Measurements from ENCODE around the gene LRRC15.
A peak's percentile ranks its signal among the peaks of the same experiment; 100 is the strongest.

LRRC15 gene
- total RNA-seq, result 0 reads per million in 2 donors

DNA sequence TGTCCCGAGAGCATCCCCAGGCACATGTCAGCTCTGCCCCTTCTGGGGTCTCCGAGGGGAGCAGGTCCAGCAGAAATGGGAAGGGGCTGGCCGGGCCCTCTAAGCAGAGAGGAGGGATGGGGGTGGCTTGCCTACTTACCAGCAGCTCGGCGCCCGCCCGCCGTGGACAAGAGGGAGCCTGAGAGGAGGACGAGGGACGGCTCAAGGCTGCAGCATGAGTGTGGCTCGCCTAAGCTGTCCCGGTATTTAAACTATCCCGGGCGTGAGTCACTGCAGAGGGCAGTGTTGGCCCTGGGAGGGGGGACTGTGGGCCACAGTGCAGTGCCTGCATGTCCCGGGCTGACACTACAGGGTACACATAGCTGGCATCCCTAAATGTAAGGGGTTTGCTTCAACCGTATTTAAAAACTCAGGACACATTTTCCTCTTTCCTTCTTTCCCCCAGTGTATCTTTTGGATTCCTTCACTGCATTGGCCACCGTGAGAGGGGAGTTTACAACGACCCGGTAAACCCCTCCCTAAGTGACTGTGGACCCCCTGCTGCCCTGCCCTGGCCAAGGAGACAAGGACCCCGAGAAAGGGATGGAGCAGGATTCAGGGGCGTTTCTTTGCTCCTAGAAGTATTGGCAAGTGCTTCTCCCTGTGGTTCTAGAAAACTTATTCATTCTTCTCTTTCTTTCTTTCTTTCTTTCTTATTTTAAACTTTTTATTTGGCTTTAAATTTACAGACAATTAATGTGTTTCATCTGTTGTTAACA lies at the start of gene LRRC15:
LRRC15 (minus strand) TSS at position 222 of the 758 bp plus-strand sequence. CDS start 8,700 bp downstream, outside the sequence.
- DNase-seq, result no peak

DNA sequence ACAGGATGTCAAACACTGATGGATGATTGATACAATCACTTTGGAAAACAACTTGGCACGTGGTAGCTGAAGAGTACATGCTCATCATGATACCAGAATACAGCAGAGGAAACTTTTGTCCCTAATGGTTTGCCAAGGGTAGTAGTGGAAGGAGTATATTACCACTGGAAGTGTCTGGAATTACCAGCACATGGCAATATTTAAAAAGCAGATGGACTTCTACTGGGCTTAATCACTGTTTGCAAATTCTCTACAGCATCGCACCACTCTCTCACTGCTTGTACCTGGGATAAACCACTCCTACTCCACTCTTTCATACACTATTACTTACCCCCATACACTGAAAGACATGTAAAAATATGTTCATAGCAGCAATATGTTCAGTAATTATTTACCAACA lies 49.1 kb upstream of the LRRC15 start:
- DNase-seq, result no peak

DNA sequence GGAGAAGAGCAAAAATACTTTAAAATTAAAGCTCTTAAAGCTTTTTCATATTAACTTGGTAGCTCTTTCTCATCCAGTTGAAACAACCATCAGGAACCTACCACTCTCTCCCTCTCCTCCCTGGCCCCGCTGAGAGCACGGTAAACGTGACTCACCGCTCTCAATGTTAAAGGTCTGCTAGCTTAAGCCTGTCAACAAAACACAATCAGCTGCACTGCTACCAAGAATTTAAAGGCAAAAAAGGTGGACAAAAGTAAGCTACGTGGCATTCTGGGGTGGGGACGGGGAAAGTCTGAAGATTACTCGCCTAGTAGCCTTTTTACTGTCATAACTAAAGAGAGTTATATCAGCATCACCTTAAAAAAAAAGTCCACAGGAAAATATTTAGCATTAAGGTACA lies 37.9 kb upstream of the LRRC15 start:
- DNase-seq, result no peak

DNA sequence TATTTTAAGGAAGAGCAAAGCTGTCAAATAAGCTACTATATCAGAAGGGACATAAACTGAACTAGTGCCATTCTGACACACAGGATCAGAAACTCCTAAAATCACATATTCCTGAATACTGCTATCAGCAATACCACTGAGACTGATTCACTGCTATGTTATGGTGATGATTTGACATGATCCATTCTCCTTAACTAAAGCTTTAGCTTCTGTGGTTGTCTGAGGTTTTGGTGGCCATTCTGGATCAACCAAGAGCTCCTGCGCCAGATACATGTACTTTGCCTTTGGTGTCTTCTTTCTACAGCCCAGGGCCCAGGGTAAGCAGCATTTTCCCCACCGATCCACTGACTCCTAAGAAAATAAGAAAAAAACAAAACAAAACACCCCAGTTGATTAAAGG lies 36.2 kb upstream of the LRRC15 start:
- DNase-seq, result no peak

DNA sequence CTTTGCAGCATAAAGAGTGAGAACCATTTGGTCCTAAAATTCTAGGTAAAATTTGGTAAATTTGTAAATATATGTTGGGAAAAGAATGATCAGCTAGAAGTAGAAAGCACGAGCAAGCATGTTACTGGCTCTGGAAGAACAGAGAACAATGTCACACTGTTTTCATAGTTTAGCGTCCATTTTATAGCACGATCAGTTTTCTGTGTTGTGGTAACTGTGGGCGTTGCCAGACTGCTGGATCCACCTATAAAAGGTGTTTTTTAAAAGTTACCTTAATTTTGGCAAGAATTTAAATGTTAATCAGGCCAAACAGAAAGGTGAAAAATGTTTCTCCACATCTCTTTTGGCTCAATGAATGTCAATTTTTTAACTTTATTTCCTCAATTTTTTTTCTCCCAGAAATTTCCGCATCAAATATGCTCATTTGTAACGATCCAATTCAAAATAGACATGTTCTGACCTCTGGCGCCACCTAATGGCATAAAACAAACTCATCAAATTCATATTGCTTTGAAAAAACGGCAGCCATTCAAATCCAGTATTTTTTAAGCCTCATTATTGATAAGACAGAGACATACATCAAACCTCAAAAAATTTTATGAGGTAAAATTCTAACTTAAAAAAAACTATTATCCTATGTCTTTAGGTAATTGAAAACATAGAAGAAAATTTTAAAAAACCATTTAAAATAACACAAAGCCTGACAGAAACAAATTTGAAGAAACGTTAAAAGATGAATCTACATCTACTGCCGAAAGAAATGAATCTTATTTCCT lies 35.0 kb upstream of the LRRC15 start:
- DNase-seq, result peak; percentile 15

DNA sequence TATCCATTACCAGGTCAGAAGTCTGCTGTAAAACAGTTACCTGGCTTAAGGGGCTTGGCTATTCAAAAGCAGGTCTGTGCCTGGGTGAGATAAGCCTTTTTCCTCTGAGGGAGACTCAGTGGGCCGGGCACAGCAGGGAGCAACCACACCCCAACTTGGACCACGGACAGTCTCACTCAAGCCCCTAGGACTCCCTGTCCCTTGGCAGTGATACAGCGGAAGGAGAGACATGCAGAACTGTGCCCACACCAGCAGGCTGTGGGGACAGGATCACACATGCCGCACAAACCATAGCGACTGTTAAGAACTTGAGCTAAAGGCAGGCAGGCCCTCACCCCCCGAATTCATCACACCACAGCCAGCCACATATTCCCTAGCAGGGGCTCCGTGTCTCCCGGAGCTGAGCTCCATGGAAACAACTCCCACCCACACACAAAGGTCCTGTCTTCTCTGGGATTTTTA lies 32.4 kb upstream of the LRRC15 start:
- no peak for DNase-seq

DNA sequence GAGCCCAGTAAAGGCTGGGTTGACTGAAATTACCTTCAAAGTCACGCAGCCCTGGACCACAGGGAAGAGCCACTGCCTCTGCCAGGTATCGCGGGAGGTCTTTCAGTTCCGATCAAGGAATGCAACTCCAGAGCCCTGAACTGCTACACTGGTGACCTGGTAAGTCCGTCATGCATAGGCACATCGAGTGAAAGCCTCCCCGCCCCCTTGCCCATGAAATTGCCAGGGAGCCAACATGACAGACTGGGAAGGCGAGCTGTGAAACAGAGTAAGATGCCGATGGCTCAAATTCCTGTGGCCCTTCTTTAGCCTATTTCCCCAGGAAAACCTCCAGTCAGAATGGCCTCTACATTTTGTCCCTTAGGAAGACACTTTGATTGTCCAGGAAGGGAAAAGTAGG lies 31.8 kb upstream of the LRRC15 start:
- no peak for DNase-seq

DNA sequence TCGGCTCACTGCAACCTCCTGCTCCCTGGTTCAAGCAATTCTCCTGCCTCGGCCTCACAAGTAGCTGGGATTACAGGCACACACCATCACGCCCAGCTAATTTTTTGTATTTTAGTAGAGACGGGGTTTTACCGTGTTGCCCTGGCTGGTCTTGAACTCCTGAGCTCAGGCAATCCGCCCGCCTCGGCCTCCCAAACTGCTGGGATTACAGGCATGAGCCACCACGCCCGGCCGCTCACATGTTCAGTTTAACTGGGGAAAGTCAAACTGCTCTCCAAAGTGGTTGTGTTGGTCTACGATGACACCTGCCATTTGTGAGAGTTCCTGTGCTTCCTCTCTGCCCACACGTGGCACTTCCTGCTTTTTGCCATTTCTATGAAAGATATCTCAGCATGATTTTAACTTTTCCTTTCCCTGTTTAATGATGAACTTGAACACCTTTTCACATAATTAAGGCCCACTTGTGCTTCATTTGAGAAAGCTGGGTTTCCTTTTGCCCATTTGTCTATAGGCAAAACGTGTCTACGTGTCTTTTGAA lies 30.4 kb upstream of the LRRC15 start:
- no peak for DNase-seq

DNA sequence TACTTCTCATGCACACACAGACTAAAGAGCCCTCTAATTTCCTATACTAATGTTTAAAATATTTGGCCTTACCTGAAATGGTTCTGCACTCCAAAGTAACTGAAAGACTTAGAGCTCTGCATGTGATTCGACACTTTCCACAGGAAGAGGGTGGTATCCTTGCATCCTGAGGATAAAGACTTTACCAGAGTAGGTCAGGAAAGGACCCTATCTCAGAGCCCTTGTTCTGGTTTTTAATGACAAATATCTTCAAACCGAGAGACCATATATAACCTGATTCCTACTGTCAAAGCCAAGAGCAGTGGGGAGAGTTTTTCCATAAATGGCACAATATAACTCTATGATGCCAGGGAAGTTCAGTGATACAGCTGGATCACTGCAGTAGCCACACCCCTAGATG lies 29.6 kb upstream of the LRRC15 start, which contains the start of gene GP5:
GP5 (minus strand) TSS at position 101 of the 400 bp plus-strand sequence. CDS start 984 bp downstream, outside the sequence.
- DNase-seq, result no peak

DNA sequence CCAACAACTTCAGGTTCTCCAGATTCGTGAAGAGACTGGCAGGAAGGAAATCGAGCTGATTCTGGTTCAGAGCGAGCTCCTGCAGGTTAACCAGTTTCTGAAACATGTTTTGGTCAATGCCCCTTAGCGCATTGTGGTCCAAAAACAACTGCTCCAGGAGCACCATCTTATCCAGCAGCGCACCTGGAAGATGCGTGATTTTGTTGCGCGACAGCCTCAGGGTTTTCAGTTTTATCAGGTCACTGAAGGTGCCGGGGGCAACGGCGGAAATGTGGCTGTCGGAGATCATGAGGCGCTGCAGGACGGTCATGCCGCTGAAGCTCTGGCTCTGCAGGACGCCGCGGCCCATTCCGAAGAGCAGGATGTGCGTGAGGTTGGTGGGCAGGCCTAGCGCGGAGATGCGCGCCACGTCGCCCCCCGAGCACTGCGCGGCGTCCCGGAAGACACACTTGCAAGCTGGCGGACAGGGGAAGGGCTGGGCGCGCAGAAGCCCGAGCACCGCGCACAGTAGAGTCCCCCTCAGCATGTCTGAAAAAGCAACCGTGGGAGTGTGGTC lies 28.3 kb upstream of the LRRC15 start:
- no peak for DNase-seq

DNA sequence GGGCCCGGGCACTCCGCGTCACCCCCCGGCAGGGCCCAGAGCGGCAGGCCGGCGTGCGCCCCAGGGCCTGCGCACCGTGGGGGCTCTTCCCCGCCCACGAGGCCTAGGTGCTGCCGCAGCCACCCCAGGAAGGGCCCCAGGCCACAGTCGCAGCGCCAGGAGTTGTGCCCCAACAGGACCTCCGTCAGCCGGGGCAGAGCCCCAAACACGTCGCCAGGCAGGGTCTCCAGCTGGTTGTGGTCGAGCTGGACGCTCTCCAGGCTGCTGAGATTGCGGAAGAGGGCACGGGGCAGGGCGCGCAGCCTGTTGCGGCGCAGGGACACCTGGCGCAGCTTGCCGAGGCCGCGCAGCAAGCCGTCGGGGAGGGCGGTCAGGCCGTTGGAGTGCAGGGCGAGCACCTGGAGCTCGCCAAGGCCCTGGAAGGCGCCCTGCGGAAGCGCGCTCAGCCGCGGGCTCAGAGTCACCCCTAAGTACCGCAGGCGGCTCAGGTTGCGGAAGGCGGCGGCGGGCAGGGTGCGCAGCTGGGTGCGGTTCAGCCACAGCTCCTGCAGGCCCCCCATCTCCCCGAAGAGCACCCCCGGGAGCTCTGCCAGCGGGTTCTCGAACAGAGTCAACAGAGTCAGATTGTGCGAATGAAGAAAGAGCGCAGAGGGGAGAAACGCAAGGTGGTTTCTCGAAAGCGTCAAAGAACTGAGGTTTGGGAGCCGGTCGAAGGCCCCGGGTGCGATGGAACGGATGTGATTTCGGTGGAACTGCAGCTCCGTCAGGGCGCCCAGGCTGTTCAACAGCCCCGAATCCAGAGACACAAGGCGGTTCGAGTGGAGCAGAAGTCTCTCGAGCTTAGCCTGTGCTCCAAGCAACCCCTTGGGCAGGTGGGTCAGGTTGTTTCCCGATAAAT lies 27.6 kb upstream of the LRRC15 start:
- no peak for DNase-seq

DNA sequence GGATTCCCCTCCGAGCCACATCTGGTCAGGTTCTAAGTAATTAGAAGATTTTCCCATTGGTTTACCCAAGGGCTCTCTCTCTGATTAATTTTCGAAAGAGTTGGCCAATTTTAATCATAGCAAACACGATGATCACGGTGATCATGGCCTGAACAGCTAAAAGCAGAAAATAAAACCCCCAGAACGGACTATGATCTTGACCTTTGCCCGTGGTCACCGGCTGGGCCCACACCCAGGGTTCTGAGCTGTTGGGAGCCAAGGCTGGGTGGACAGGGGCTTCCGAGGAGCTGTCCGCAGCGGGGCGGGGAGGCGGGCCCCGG lies 27.0 kb upstream of the LRRC15 start:
- DNase-seq, result no peak

DNA sequence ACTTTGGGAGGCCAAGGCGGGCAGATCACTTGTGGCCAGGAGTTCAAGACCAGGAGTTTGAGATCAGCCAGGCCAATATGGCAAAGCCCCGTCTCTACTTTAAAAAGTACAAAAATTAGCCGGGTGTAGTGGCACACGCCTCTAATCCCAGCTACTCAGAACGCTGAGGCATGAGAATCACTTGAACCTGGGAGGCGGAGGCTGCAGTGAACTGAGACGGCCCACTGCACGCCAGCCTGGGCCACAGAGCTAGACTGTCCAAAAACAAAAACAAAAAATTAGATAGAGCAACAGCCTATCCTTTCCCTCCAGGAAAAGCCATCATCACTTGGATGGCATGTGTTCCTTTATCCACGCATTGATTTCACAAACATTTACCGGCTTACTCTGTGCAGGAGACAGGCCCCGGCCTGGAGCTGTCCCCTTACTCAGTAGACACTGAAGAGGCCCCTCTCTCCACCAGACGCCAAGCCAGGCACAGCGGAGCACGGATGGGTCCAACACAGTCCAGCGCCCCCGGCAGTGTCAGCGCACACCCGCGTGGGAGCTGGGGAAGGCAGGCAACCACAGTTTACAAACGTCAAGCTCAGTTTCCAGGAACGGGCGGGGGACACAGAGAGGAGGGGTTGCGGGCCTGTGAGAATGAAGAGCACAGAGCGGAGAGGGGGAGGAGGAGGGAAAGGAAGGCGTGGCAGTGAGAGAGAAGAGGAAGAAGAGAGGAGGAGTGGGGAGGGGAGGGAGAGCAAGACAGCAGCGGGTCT lies 26.4 kb upstream of the LRRC15 start:
- peak; percentile 13 for DNase-seq

DNA sequence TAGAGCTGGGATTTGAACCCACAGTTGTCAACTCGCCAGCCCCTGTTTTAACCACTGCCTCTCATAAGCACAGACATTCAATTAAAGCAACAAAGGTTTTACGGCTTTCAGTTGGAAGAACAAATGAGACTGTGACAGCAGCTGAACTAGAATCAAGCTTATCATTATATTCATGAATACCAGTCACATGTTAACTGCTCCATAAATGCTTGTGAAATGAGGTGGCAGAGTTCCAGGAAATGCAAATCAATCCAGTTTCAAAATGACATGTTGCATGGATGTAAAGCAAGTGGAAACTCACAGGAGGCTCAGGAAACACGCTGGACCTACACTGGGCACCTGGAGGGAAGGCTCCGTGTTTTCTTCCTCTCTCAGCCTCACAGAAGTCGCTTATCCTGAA lies 25.7 kb upstream of the LRRC15 start:
- no peak for DNase-seq

DNA sequence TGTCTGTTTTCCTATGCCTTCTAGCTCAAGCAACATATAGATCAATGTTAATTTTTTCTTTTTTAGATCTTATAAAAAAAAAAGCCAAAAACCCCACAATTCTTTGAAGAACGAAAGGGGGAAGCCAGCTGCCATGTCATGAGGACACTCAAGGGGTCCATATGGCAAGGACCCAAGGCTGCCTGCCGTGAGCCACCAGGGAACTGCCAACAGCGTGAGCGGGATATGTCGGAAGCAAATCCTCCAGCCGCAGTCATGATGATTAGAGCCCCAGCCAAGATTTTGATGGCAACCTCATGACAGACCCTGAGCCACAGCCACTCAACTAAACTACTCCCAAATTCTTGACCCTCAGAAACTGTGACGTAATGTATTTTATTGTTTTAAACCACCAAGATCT lies 23.0 kb upstream of the LRRC15 start:
- no peak for DNase-seq

DNA sequence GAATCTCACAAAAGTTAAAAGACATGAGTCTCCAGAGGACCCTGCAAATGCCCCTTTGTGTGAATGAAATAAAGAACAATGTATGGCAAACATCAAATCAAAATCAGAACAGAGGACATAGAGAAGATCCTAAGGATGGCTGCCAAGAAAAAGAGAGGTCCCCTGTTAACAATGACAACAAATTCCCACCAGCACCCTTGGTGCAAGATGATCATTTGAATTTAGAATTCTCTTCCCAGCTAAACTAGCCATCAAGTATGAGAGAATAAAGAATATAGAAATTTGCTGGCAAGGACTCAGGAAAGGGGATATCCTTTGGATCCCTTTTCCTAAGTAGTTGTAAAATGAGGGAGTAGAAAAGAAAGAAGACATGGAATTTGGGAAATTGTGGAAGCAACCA lies 21.3 kb upstream of the LRRC15 start:
- DNase-seq, result no peak

DNA sequence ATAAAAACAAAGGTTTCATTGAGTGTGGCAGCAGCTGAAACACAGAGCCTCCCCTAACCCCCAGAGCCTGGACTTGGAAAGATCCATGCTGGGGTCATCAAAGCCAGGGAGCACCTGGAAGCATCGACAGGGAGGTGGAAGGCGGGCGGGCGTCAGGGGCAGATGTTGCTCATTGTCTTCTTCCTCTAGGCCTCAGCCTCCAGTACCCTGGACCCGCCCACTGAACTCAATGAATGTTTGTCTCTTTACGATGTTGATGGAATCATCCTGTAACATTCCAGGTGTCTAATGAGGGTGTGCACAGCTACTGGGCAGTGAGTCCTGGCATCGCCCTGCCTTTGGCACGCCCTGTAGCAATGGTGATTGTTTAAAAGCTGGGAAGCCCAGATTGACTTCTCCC lies 19.7 kb upstream of the LRRC15 start:
- DNase-seq, result no peak

DNA sequence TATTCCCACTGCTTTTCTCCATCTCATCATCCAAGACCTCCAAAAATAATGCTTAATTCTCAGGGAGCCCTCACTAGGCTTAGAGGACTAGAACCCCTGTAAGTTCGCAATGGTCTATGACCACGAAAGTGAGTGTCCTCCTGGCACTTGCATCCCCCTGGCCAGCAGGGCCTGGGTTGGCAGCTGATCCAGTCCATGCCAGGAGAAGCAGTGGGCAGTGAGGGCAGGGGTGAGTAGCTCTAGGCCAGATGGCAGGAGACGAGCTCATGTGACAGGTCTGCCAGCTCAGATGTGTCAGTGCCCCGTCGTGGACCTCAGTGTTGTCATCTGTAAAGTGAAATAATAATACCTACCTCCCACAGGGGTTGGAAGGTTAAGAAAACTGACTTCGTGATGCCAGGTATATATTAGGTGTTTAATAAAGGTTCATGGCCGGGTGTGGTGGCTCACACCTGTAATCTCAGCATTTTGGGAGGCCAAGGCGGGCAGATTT lies 18.4 kb upstream of the LRRC15 start:
- no peak for DNase-seq

DNA sequence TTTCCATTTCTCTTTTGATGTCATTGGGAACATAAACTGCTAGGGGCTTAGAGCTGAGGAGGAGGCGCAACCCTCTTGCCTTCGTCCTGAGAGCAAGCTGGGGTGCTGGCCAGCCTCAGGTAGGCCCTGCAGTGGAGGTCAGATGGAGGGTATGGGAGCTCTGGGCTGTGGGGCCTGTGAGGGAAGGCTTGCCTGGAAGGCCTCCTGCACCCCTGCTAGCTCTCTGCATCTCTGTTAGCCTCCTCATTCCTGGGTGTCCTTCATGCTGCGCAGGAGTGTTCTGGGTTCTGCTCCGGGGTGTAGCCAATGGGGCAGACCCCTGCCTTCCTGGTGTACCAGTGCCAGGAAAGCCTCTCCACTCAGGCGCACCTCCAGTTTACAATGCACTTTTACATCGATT lies 17.7 kb upstream of the LRRC15 start:
- no peak for DNase-seq

DNA sequence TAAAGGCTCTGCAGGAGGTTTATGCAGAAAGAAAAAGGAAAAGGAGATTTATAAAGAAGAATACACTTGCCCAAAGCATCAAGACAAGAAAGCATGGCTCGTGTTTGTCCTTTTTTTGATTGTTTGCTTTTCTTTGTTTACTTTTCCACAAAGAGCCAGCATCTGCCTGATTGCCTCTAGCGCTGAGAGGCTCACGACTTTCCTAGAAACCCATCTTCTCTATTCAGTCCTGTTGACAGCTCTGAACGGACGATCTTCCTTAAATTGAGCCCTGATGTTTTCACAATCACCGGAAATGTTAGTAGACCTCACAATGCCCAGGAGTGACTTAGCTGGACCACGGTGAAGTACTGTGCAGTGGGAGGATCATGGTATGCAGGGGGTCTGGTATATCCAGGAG lies 17.1 kb upstream of the LRRC15 start:
- no peak for DNase-seq

DNA sequence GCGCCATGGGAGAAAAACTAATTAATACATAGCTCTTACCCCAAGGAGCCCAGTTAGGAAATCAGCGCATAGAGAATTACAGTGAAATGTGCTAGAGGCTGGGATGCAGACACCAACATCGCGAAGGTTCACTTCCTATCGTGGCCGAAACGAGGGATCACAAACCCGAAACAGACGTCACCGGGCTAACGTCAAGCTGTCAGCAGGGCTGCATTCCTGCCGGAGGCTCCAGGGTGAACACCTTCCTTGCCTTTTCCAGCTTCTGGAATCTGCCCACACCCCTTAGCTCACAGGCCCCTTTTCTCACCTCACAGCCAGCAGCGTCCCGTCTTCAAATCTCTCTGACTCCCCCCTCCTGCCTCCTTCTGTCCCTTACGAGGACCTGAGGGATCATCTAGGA lies 16.5 kb upstream of the LRRC15 start:
- DNase-seq, result no peak

DNA sequence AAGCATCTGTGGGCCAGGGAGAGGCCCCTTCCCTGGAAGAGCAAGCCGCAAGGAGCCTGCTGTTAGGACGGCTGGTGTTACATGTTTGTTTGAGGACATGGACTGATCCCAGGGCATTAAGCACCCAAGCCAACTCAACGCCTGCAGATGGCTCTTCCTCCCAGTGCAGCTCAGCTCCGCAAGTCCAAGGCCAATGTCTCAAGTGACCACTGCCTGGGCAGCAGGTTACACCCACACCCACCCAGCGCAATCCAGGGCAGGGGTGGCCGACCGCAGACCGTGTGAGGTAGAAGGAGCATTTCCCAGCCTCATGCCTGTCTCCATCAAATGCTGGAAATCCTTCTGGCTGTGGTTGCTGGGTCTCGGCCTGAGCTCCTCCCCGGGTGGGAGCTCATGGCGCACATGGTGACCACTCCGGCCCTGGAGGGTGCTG lies 15.0 kb upstream of the LRRC15 start:
- DNase-seq, result no peak
